ENCODE measurements around the gene CHD1. TPM values are rescaled to one million over a fixed set of nuclear protein-coding genes. Genes with fewer than 3 reads are reported as not detected.

CHD1 gene
- polyA plus RNA-seq, 4 donors: 51.1 to 72.0 (median 68.1) TPM

DNA sequence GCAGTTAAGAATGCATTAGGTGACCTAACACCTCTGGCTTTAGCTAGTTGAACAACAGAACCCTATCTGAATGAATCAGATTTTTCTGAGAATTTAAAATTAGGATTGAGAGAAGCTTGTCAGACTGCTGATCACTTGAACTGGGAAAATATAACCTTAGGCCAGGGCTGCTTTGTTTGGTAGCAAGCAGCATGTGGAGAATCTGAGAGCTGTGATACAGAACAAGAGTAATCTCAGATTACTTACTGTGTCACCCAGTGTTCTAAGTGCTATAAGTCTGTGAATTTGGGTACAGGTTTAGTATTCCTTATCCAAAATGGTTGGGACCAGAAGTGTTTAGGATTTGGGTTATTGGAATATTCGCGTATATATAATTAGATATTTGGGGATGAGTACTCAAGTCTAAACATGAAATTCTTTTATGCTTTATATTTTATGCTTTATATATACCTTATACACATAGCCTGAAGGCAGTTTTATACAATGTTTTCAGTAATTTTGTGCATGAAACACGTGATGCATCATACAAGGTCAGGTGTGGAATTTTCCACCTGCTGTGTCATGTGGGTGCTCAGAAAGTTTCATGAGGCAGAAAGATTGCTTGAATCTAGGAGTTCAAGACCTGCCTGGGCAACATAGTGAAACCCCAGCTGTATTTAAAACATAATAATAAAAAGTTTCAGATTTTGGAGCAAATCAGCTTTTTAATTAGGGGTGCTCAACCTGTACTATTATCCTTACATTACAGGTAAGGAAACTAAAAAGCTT lies 8.3 kb upstream of the CHD1 start:
- no peak for DNase-seq (ENCODE audit: low read depth in 4 of 4, low spot score in 3 of 4)

DNA sequence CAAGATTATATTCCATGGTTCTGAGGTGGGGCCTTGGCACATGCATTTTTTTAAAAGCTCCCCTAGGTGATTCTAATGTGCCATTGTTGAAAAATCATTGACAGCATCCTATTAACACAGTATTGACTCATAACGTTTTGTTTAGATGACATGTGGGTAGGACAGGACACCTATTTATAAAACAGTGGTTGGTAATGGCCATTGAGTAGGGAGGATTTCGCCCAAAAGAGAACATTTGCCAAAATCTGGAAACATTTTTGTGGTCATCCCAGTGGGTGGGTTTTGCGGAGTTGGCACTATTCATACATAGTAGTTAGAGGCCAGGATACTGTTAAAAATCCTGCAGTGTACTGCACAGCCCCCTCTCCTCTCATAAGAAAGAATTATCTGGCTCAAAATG lies 6.4 kb upstream of the CHD1 start:
- DNase-seq (ENCODE audit: low read depth in 4 of 4, low spot score in 3 of 4): no peak

DNA sequence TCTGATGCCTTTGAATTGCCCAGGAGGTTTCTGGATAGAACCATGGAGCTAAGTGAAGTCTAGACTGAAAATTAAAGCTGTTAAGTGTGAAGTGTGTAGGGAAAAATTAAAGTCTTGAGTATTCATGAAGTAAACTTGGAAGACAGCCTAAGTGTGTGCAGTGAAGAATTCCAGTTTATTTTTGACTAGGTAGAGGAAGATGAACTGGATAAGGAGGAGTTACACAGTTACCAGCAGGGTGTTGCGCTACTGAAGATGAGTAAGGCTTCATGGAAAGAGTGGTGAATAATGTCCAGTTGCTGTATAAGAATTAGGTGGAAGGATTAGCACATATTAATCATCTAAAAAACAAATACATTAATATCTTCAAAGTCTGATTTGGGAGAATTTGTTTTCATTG lies 5.7 kb upstream of the CHD1 start:
- no peak for DNase-seq (ENCODE audit: low read depth in 4 of 4, low spot score in 3 of 4)

DNA sequence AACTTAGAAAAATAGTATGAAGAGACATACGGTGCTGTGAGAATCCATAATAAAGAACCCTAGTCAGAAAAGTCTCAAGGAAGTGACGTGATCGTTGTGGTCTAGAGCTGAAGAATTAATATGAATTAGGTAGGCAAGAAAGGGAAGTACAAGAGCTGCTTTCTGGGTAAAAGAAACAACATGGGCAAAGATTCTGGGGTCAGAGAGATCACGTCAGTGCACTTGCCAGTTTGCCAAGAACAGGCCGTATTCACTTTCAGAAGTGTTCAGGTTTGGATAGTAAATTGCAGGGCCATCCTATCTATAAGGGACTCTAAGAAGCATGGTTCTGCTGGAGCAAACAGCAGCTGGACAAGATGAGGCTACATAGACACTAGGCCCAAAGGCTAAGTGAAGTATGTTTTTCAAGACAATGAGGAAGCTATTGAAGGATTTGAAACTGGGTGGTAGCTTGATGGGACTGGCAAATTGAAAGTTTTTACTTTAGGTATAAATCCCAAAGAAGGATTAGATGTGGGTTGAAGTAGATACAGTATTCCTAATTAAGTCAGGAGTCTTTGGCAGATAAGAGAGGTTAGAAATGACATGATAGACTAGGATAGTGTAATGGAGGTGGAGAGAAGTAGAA lies 4.8 kb upstream of the CHD1 start:
- DNase-seq (ENCODE audit: low read depth in 4 of 4, low spot score in 3 of 4): no peak

DNA sequence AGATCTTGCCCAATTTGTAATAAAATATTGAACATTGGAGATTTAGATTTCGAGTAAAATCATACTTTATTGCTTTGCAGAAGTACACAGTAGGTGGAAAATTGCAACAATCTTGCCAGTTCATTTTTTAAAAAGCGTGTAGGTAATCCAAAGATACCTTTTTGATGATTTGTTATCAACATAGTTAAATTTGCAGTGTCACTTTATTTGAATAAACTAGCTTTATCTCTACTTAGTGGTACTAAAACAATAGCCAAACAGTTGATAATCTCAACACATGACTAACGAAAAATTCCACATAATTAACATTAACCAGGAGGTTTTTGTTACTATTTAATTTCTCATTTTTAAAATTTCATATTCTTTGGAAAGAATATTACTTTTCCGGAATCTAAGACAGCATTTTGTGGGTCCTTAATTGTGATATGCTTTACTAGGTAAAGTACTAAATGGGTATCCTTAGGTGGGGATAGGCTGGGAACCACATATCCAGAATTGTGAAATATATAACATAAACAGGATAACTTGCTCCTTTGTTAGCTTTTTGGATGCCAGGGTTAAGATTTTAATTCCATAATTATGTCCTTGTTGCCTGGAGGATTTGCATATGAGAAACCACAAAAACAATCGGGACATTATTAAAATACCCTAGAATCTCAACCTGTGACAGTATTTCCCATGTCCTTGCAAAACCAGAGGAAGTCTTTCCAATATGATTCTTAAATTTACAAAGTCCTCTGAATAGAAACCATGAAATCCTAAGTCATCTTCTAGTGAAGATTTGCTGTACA lies 2.4 kb upstream of the CHD1 start:
- no peak for DNase-seq (ENCODE audit: low read depth in 4 of 4, low spot score in 3 of 4)

DNA sequence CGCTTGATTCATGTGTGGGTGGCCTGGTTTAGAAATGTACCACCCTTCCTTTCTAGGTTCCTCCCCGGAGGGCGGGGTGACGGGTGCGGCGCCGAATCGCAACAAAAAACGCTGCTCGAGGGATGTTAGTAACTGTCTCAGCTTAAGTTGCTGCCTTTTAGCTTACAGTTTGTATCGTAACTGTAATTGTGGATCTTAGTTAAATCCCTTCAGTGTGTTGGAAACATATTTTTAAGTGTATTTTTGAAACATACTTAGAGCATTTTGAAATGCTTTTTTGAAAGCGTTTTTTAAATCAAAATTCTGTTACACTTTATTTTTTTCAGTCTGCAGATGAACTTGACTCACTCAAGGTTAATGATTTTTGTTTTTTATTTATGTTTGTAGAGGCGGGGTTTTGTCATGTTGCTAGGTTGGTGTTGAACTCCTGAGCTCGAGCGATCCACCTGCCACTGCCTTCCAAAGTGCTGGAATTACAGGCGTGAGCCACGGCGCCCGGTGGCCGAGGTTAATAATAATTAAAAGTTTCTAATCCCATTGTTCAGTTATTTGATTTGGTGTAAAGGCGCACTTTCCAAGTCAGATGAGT lies 997 bp upstream of the CHD1 start:
- peak in 1 of 4 donors; percentile 85 for DNase-seq (ENCODE audit: low read depth in 4 of 4, low spot score in 3 of 4)

DNA sequence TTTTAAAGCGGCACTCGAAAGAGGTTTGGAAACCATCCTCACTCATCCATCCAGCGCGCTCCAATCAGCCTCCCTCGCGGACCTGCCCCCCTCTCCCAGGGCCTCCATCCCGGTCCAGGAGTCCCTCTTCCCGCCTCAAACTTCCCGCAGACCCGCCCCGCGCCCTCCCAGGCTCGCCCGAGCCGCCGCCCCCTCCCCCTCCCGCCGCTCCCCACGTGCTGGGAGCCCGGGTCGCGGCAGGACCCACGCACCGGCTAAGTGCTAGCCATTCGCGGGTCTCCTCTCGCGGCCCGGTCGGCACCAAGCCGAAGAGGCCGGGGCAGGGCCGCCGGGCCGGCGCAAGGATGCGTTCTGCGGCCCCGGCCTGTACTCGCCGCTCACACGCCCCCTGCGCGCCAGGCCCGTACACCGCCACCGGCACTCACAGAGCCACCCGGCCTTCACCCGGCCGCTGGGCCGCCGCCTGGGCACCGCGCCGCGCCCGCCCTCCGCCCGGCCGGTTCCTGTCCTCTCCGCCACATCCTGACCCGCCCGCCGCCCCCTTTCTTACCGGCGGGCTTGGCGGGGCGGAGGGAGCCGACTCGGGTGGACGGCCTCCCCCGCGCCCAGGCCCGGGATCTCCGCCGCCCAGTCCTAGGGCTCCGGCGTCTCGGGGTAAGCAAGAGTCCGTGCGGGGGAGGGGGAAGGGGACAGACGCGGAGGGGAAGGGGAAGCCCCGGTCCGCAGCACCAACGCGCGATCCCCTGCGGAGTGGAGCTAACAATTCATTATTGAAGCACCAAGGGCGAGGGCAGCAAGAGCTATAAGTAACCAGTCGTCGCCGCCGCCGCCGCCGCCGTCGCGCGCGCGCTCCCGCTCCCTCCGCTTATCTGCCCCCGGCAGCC lies 576 bp downstream of the CHD1 start:
- peak in 3 of 4 donors; percentile 41 to 61 (median 51) for DNase-seq (ENCODE audit: low read depth in 4 of 4, low spot score in 3 of 4)

DNA sequence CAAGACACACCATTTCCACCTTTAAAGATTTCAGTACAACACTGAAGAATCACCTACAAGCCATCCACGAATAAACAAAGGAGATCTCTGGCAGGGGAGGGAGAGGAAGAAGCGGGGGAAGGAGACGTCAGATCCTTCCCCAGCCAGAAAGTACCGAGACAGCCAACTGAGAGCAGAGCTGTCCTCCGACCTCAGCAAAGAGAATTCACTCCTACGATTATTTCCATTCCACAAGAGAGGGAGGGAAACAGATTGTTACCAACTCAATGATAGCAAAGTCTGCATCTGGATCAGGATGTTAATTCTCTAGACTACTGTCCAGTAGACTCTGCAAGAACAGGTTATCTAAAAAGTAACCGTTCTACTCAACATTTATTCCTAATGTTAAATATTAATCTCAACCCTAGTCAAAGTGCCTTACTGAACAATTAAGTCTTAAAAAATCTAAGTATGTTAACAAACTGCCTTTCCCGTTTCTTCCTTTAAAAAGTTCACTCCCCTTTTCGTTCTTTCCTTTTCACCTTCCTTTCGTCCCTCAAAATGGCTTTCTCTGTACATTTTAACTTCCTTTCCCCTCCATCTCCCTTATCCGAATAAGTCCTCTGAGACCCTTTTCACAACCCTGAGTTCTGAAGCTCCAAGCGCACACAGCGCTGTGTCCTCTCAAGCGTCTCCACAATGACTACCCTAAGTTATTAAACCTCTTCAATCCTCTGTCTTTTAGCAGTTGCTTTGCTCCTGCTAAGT lies 1.4 kb downstream of the CHD1 start:
- DNase-seq (ENCODE audit: low read depth in 4 of 4, low spot score in 3 of 4): peak in 2 of 4 donors; percentile 31 to 49

DNA sequence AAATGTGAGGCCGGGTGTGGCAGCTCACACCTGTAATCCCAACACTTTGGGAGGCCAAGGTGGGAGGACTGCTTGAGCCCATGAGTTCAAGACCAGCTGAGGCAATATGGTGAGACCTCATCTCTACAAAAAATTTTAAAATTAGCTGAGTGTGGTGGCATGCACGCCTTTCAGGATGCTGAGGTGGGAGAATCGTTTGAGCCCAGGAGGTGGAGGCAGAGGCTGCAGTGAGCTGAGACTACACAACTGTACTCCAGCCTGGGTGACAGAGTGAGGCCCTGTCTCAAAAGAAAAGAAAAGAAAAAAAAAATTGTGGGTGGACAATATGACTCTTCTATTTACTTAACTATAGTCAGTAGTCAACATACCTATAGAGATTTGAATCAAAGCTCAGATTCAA lies 4.8 kb downstream of the CHD1 start:
- DNase-seq (ENCODE audit: low read depth in 4 of 4, low spot score in 3 of 4): no peak

DNA sequence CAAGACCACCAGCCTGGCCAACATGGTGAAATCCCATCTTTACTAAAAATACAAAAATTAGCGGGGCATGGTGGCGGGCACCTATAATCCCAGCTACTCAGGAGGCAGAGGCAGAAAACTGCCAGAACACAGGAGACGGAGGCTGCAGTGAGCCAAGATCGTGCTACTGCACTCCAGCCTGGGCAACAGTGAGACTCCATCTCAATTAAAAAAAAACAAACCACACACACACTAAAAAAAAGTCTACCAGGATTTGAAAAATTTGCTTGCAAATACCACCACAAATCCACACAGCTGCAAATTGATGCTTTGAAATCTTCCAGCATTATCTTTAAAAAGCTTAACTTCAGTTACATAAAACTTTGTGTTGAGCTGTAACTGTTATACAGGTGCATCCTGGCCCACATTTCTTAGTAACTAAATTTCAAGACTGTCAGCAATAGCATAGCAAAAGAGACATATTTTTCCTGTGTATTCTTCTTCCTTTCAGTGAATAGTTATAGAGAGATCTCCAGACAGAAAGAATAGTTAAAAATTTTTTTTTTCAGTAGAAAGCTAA lies 6.8 kb downstream of the CHD1 start:
- no peak for DNase-seq (ENCODE audit: low read depth in 4 of 4, low spot score in 3 of 4)

DNA sequence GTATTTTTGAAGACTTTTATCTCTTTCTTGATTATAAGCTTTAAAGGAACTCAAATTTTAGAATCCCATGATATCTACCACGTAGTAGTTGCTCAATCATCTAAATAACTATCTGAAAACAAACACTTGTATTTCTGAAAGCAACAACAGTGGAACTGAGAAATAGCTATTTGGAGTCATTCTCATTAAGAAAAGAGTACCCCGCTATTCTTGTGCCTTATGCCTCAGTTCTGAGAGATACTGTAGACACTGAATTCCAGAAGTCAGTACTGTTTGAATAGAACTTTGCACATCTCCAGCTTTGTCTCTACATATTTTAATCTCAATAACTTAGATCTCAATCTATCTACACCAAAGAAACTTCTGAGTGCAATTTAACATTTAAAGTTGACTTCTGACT lies 11.4 kb downstream of the CHD1 start:
- no peak for DNase-seq (ENCODE audit: low read depth in 4 of 4, low spot score in 3 of 4)

DNA sequence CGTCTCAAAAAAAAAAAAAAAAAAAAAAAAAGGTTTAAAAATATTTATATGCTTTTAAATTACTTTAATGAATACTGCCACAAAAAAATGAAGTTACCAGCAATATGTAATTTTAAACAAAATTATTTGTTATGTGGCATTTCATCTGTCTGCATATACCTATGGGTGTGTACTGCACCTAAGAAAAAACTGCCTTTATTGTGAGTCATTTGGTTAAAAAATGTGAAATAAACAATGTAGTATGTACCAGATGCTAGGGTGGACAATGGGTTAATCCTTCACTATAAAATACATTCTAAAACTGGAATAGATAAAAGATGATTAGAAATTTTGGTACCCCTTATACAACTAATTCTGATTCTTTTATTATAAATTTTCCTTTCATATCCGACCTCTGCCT lies 12.3 kb downstream of the CHD1 start:
- no peak for DNase-seq (ENCODE audit: low read depth in 4 of 4, low spot score in 3 of 4)

DNA sequence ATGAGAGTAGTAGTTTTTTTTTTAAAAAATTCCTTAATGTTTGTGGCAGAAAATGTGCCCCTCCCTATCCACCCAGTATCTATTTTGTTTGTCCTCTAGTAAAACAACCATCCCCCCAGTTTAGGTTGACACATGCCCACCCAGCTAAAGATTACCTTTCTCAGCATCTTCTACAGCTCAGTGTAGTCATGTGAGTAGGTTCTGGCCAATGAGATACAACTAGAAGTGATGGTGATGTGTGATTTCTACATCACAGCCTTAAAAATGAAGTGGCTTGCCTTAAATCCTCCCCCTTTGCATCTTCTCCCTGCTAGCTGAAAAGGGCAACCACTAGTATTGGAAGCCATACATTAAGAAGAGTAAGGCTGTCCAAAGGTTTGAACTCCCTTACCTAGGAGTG lies 14.9 kb downstream of the CHD1 start:
- DNase-seq (ENCODE audit: low read depth in 4 of 4, low spot score in 3 of 4): no peak

DNA sequence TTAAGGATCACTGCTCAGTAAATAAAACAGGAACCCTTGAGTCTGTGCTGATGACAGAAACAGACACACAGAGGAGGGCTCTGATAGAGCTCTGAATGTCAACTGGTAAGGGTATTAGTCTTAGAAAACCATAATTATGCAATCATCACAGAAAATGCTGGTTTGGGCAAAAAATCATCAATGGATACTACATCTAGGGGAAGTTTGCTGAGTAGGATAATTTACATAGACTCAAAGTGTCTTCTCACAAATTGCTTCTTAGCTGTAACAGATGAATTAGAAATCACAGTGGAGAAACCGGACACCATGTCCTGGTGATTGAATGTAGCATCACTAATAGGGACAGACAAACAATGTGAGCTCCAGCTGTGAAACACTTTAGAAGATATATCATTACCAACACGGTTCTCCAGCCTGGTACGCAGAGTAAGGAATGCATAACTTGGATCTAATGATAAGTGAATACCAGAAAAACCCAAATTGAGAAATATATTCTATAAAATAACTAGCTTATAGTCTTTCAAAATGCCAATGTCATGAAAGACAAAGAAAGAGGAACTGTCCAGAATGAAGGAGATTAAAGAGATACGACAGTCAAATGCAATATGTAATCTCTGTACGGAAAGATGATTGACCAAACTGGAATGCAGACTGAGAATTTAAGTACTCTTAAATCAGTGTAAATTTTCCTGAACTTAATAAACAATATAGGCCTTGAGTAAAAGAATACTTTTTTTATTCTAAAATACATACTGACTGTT lies 17.3 kb downstream of the CHD1 start:
- peak in 1 of 4 donors; percentile 5 for DNase-seq (ENCODE audit: low read depth in 4 of 4, low spot score in 3 of 4)

DNA sequence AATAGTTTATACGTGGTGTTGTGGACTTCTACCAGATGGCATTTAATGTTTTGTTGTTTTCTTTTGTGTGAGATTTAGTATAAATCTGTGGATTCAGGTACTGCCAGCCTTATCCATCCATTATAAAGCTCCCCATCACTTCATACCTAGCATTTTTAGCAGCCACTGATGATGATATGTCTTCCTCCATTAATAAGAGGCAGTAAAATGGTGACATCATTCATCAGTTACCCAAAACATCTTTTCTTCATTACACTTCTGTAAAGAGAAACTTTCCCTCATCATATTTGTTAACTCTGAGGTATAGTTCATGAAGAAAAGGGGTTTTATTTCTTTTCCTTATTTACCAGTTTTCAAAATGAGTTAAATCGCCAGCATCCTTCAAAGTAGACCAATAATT lies 19.4 kb downstream of the CHD1 start:
- no peak for DNase-seq (ENCODE audit: low read depth in 4 of 4, low spot score in 3 of 4)

DNA sequence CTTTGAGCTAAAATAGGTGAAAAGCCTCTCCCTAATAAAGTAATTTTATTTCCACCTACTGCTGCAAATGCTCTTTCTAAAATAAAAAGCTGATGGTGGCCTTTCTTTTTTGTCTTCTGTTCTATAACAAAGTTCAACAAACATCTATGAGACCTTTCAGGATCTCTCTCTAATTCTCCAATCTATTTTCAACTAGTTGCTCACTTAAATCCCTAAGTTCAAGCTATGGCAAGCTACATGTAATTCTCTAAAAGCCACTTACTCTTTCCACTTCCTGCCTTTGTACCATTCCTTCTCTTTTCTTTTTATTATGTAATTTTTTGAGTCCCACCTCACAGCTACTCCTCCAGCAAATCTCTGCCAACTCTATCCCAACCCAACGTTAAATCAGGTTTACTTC lies 20.9 kb downstream of the CHD1 start:
- no peak for DNase-seq (ENCODE audit: low read depth in 4 of 4, low spot score in 3 of 4)

DNA sequence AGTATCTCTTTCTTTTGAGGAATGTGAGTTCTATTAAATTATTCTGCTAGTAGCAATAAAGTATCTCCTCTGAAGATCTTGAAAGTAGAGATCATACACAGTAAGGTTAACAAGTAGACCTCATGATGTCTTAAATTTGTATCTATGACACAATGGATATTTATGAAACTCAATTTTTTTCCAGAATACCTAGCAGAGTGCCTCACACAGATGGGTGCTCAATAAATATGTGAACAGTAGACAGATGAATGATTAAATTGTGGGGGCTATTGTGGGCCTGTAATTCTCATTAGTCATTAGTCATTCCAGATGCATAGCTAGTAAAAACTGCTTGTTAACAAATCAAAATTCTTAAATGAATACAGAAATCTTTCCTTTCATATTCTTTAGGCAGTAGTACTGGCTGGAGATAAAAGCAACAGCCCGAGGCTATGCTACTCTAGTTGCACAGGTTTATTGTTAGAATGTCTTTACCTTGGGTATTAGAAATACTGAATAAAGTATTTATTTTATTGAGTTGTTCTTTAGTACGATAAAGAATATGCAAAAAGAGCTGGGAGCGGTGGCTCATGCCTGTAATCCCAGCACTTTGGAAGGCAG lies 22.0 kb downstream of the CHD1 start:
- DNase-seq (ENCODE audit: low read depth in 4 of 4, low spot score in 3 of 4): no peak

Measured in right renal pelvis (tissue), 4 donors.